Vagina (tissue), 2 donors: Measurements from ENCODE around the gene CADPS. TPM values are rescaled to one million over a fixed set of nuclear protein-coding genes. Genes with fewer than 3 reads are reported as not detected.

Source experiments
- DNase-seq, 2 donors: peaks; one replicate each; pipeline ENCODE4 v3.0.0-alpha.2; 2017; ENCODE audit errors: extremely low spot score in 2 of 2
- H3K27ac ChIP-seq: fragments of 200-600 bp; sonication (generic); one replicate; pipeline ENCODE4 v1.5.1; 2019
- H3K27me3 ChIP-seq: fragments of 200-600 bp; sonication (generic); one replicate; pipeline ENCODE4 v1.5.1; 2019
- H3K36me3 ChIP-seq, 2 donors: fragments of 200-600 bp; sonication (generic); one replicate each; pipeline ENCODE4 v1.5.1; 2017 to 2019
- H3K4me1 ChIP-seq: fragments of 200-600 bp; sonication (generic); one replicate; pipeline ENCODE4 v1.5.1; 2019
- H3K4me3 ChIP-seq, 2 donors: fragments of 200-600 bp; sonication (generic); 1 replicate in 1 of 2; 2 replicates in 1 of 2; pipeline ENCODE4 v1.5.1; 2016 to 2019
- H3K9me3 ChIP-seq: fragments of 200-600 bp; sonication (generic); one replicate; pipeline ENCODE4 v1.5.1; 2019
- CTCF ChIP-seq, 3 experiments: fragments of 450-650 bp in 2 of 3; fragments of 200-600 bp in 1 of 3; sonication (generic) in 1 of 3; IDR thresholded peaks; one replicate each; pipeline ENCODE4 v1.5.1; 2017 to 2019; ENCODE audit warnings: antibody characterized with exemption in 3 of 3, mild to moderate bottlenecking in 2 of 3, moderate library complexity in 2 of 3
- POLR2A ChIP-seq, 2 donors: fragments of 450-650 bp; IDR thresholded peaks; one replicate each; pipeline ENCODE4 v1.6.1; 2017; ENCODE audit warnings: antibody characterized with exemption in 2 of 2, mild to moderate bottlenecking in 2 of 2, moderate library complexity in 2 of 2
- POLR2AphosphoS5 ChIP-seq, 2 donors: sonication (generic); formaldehyde crosslinking; IDR thresholded peaks; one replicate each; pipeline ENCODE4 v1.9.0; 2017; ENCODE audit warnings: antibody characterized with exemption in 2 of 2, mild to moderate bottlenecking in 2 of 2, low read depth in 1 of 2; ENCODE audit not compliant: insufficient read depth in 1 of 2
- intact Hi-C: fragments of 100-400 bp; cut with DNase I; formaldehyde crosslinking; loops from one replicate; pipeline ENCODE4 v1.15.1; 2023
- total RNA-seq: library from RNA; depleted of rRNA; stranded (reverse); fragments of >200 nt; gene quantifications from one replicate; pipeline ENCODE4 v1.2.3, GENCODE V29; 2016

The CADPS gene
- total RNA-seq, 1 donor from 2014 or later: 12.8 TPM

DNA sequence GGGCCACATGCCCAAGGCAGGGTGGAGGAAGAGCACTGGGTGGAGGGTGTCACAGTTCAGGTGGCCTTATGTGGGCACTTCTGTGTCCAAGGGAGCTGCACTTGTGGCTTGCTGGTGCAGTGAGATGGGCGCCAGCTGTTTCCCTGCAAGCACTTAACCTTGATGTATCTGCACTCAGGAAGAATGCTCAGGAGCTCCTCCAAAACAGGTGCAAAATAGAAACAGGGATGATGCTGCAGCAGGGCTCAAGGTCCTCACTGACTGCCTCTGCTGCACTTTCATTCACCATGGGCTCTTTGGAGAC lies 151.3 kb downstream of the CADPS start:
- Histone ChIP-seq H3K9me3 (no peaks in the 10 kb centered on the region), H3K27me3 (no peaks in the 10 kb centered on the region), H3K27ac (no peak overlapping the region), H3K36me3 (no peaks in the 10 kb centered on the region), H3K4me3 (no peak overlapping the region), H3K4me1 (no peaks in the 10 kb centered on the region)
- no peak for TF ChIP-seq POLR2A (IDR thresholded peaks at IDR 0.05)
- no peak for TF ChIP-seq POLR2AphosphoS5 (IDR thresholded peaks at IDR 0.05; ENCODE audit: insufficient read depth in 1 of 2, low read depth in 1 of 2)
- no peak for TF ChIP-seq CTCF (IDR thresholded peaks at IDR 0.05)
- intact Hi-C loops: no loop called here
- DNase-seq: no peak

- intact Hi-C loops: no loop called here
- TF ChIP-seq POLR2A (IDR thresholded peaks at IDR 0.05): no peak
- no peak for TF ChIP-seq POLR2AphosphoS5 (IDR thresholded peaks at IDR 0.05; ENCODE audit: insufficient read depth in 1 of 2, low read depth in 1 of 2)
- no peak for TF ChIP-seq CTCF (IDR thresholded peaks at IDR 0.05)
- Histone ChIP-seq H3K27ac (no peak overlapping the region), H3K27me3 (no peaks in the 10 kb centered on the region), H3K4me3 (no peak overlapping the region), H3K36me3 (no peaks in the 10 kb centered on the region), H3K4me1 (no peaks in the 10 kb centered on the region), H3K9me3 (no peaks in the 10 kb centered on the region)
- DNase-seq: no peak
These were observed 151.9 kb downstream of the CADPS start for GRCh38 chr3:62723166-62723913.

DNA sequence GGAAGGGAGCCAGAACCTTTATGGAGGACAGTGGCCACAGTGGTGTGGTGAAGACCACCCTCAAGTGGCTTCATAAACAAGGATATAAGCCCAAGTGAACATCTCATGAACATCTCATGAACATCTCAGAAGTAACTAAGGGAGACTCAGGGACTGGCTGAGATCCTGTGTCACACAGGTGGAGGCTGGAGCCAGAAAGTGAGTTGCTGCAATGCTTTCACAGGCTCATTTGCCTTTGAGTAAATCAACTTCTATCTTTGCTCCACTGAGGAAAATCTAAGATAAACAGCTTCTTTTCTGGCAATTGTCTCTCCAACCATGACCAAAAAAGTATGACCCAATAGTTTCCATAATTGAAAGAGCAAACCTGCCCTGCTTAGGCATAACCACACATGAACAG lies 152.9 kb downstream of the CADPS start:
- Histone ChIP-seq H3K36me3 (no peaks in the 10 kb centered on the region), H3K4me1 (no peaks in the 10 kb centered on the region), H3K27me3 (no peaks in the 10 kb centered on the region), H3K9me3 (no peaks in the 10 kb centered on the region), H3K27ac (no peak overlapping the region), H3K4me3 (no peak overlapping the region)
- no peak for DNase-seq
- no peak for TF ChIP-seq POLR2A (IDR thresholded peaks at IDR 0.05)
- TF ChIP-seq CTCF (IDR thresholded peaks at IDR 0.05): no peak
- no peak for TF ChIP-seq POLR2AphosphoS5 (IDR thresholded peaks at IDR 0.05; ENCODE audit: insufficient read depth in 1 of 2, low read depth in 1 of 2)
- intact Hi-C loops: no loop called here

DNA sequence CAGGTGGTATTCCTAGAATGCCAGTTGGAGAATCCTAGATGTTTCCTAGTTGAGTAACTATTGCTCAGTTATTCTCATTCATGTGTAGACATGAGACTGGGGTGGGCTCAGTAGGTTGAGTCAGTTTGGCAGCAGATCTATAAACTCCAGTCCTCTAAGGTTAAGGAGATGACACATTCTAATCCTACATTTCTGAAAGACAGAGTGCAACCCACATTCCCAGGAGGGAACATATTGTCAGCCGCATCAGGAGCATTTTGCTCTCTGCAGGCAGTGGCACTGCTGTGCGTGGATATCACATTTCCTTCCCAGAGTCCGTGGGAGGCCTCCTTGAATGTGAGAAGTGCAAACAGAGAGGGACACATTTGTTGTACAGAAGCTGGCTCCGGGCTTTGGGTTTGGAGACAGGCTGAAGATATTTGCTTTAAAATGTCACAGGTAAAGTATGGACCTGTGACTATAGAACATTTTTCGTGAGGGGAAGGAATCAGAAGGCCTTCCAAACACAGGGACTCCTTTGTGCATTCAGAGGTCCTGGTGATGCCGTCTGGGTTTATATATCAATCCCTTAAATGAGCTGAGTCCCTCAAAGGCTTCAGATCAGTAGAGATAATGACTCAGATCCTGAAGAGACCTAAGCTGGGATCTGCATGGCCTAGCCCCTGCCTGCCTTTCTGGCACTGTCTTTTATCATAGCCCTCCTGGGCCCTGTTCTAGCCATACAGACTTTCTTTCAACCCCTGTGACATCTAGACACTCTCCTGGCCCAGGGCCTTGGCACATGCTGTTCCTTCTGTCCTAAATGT lies 156.5 kb downstream of the CADPS start:
- no peak for DNase-seq
- Histone ChIP-seq H3K27ac (no peak overlapping the region), H3K27me3 (no peaks in the 10 kb centered on the region), H3K4me1 (no peaks in the 10 kb centered on the region), H3K9me3 (no peaks in the 10 kb centered on the region), H3K4me3 (no peak overlapping the region), H3K36me3 (no peaks in the 10 kb centered on the region)
- TF ChIP-seq POLR2A (IDR thresholded peaks at IDR 0.05) (no peak), POLR2AphosphoS5 (IDR thresholded peaks at IDR 0.05; ENCODE audit: insufficient read depth in 1 of 2, low read depth in 1 of 2) (no peak), CTCF (IDR thresholded peaks at IDR 0.05) (no peak)
- intact Hi-C loops: no loop called here

DNA sequence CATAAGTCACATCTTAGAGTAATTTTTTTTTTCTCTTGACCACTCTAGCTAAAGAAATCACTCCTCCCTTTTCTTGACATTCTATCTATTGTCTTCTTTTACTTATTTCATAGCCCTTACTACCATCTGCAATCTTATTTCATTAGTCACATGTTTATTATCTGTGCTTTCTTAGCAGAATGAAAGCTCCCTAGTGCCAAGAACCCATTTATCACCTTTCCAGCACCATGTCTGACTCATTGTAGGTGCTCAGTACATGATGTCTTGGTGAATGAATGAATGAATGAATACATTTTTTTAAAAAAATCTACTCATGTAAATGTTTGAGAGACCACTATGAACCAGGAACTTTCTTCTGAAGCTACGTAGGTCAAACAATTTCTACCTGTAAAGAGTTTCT lies 157.2 kb downstream of the CADPS start:
- DNase-seq: no peak
- no peak overlapping the region for H3K4me3 ChIP-seq
- H3K27me3 ChIP-seq: no peaks in the 10 kb centered on the region
- no peak overlapping the region for H3K27ac ChIP-seq
- H3K9me3 ChIP-seq: no peaks in the 10 kb centered on the region
- no peaks in the 10 kb centered on the region for H3K36me3 ChIP-seq
- TF ChIP-seq POLR2AphosphoS5 (IDR thresholded peaks at IDR 0.05; ENCODE audit: insufficient read depth in 1 of 2, low read depth in 1 of 2) (no peak), CTCF (IDR thresholded peaks at IDR 0.05) (no peak), POLR2A (IDR thresholded peaks at IDR 0.05) (no peak)
- H3K4me1 ChIP-seq: no peaks in the 10 kb centered on the region
- intact Hi-C loops: no loop called here
